Ovary (tissue), 3 donors: Measurements from ENCODE around the gene GLG1.
"Not testable (repeated sequence)": the region's sequence is repeated elsewhere in the genome, so short reads cannot be mapped to it uniquely, and the experiment has no call there.

Experiments
- EP300 ChIP-seq: sonication (generic); formaldehyde crosslinking; IDR thresholded peaks from one replicate; pipeline ENCODE4 v1.6.1; 2017; ENCODE audit warnings: antibody characterized with exemption
- POLR2A ChIP-seq: fragments of 450-650 bp; IDR thresholded peaks from one replicate; pipeline ENCODE4 v1.6.1; 2017; ENCODE audit warnings: antibody characterized with exemption, mild to moderate bottlenecking, moderate library complexity
- TF ChIP-seq, protein P1 (sequence below), 3 donors: fragments of 450-650 bp in 2 of 3; fragments of 200-600 bp in 1 of 3; IDR thresholded peaks; one replicate each; pipeline versions ENCODE4 v1.5.1 to v1.8.0; 2016 to 2022; ENCODE audit warnings: antibody characterized with exemption in 3 of 3, mild to moderate bottlenecking in 1 of 3
- donor health status: DM: no; HTN: no; CAD: no.

DNA sequence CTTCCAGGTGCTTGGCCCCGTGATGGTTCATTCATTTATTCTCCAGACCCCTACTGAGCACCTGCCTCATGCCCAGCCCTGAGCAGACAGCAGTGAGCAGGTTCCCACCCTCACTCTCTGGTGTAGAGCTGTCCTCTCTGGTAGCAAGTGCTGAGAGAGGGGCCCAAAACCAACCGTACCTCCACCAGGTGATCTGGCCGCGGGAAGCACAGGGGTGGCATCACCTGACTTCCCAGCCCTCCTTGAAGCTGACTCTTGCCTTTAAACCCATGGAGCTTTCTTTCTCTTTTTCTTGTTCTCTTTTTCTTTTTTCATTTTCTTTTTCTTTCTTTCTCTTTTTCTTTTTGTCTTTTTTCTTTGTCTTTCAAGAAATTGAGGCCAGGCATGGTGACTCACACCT is 206.7 kb downstream of the GLG1 start:
- TF ChIP-seq, protein P1, sequence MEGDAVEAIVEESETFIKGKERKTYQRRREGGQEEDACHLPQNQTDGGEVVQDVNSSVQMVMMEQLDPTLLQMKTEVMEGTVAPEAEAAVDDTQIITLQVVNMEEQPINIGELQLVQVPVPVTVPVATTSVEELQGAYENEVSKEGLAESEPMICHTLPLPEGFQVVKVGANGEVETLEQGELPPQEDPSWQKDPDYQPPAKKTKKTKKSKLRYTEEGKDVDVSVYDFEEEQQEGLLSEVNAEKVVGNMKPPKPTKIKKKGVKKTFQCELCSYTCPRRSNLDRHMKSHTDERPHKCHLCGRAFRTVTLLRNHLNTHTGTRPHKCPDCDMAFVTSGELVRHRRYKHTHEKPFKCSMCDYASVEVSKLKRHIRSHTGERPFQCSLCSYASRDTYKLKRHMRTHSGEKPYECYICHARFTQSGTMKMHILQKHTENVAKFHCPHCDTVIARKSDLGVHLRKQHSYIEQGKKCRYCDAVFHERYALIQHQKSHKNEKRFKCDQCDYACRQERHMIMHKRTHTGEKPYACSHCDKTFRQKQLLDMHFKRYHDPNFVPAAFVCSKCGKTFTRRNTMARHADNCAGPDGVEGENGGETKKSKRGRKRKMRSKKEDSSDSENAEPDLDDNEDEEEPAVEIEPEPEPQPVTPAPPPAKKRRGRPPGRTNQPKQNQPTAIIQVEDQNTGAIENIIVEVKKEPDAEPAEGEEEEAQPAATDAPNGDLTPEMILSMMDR (IDR thresholded peaks at IDR 0.05): not testable (repeated sequence)
- TF ChIP-seq EP300, POLR2A: not testable (repeated sequence)
